GM15510 (cell line): Measurements from ENCODE around the gene KLK2.

Experiments
- POLR2A ChIP-seq: IDR thresholded peaks from 3 replicates; pipeline ENCODE4 v1.6.1; 2011; ENCODE audit warnings: borderline replicate concordance; ENCODE audit not compliant: insufficient read length; ENCODE audit errors: extremely low read depth

Gene KLK2

DNA sequence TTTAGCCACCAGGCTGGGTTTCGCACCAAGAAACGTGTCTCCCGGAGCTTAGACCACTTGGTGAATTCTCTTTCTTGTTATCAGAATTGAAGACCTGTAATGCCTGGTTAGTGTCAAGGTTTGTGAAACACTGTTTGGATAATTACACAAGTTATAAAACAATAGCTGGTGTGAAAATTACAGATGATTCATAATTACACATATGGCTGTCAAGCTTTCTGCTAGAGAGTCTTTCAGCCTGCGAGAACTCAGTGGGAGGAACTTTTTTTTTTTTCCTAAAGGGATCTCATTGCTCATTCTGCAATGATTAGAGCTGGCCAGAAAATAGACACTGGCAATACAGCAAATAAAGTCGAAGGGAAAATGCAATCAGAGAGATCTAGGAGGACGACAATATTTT is 51.3 kb downstream of the KLK2 start:
- no peak for TF ChIP-seq POLR2A

- TF ChIP-seq POLR2A = no peak
Observed at GRCh38 chr19:50925734-50926133, 52.5 kb downstream of the KLK2 start.

DNA sequence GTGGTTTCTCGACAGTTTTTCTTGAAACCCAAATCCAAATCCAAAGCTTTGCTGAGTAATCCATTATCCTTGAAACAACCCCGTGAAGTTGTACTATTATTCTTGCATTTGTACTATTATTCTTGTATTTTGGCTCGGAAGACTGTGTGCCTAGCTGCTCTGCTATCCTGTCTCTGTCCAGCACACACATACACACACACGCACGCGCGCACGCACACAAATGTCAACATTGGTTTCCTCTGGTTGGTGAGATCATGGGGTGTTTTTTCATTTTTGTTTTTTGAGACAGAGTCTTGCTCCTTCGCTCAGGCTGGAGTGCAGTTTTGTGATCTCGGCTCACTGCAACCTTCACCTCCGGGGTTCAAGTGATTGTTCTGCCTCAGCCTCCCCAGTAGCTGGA is 52.9 kb downstream of the KLK2 start:
- no peak for TF ChIP-seq POLR2A

DNA sequence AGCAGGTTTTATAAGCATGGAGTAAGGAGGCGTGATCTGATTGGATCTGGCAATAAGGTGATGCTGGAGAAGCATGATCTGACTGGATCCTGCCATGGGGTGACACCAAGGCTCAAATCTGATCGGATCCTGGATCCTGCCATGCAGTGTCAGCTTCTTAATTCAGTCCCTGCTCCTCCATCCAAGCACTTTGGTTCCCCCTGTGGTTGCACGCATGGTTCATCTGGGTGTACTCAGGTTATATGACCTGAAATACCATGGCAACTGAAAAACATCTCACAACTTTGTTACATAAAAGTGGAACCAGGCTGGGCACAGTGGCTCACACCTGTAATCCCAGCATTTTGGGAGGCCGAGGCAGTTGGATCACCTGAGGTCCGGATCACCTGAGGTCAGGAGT is 55.6 kb downstream of the KLK2 start:
- TF ChIP-seq POLR2A = no peak
